ENCODE measurements around the gene ZBTB7A.

- no peak for TF ChIP-seq CTCF (IDR thresholded peaks at IDR 0.05)
- no peak for TF ChIP-seq POLR2A (IDR thresholded peaks at IDR 0.05)
These were observed 14.9 kb upstream of the ZBTB7A start for GRCh38 chr19:4081441-4082129.
